OCI-M2 (cell line): ENCODE data around the gene CACNB2.
"Not testable (repeated sequence)": the region's sequence is repeated elsewhere in the genome, so short reads cannot be mapped to it uniquely, and the experiment has no call there.

Experiments used
- DNase-seq: peaks from one replicate; lab custom pipeline; 2025; ENCODE audit not compliant: unreplicated experiment; lab: John Stamatoyannopoulos, UW

Gene CACNB2

GRCh38 chr10:18438361-18439126, 298.3 kb downstream of the CACNB2 start:
- DNase-seq = no peak

GRCh38 chr10:18439601-18440000, 299.4 kb downstream of the CACNB2 start:
- no peak for DNase-seq

GRCh38 chr10:18445635-18446034, 305.4 kb downstream of the CACNB2 start:
- DNase-seq = not testable (repeated sequence)

GRCh38 chr10:18446205-18446604, 306.0 kb downstream of the CACNB2 start:
- DNase-seq = no peak

GRCh38 chr10:18449611-18450026, 309.4 kb downstream of the CACNB2 start:
- no peak for DNase-seq

GRCh38 chr10:18450298-18450697, 310.1 kb downstream of the CACNB2 start:
- no peak for DNase-seq

- DNase-seq = no peak
Observed at GRCh38 chr10:18455086-18455884, 315.1 kb downstream of the CACNB2 start.

GRCh38 chr10:18456984-18457383, 316.8 kb downstream of the CACNB2 start:
- DNase-seq = no peak

- no peak for DNase-seq
Observed at GRCh38 chr10:18460032-18460431, 319.8 kb downstream of the CACNB2 start.

- no peak for DNase-seq
Observed at GRCh38 chr10:18463673-18464211, 323.5 kb downstream of the CACNB2 start.

- no peak for DNase-seq
Observed at GRCh38 chr10:18469125-18469524, 328.9 kb downstream of the CACNB2 start.

GRCh38 chr10:18472977-18473376, 332.8 kb downstream of the CACNB2 start:
- no peak for DNase-seq

- no peak for DNase-seq
Observed at GRCh38 chr10:18473424-18474117, 333.3 kb downstream of the CACNB2 start.

GRCh38 chr10:18474118-18474455, 333.9 kb downstream of the CACNB2 start:
- DNase-seq = no peak

- DNase-seq = no peak
Observed at GRCh38 chr10:18476076-18476647, 335.9 kb downstream of the CACNB2 start.

GRCh38 chr10:18478354-18478753, 338.1 kb downstream of the CACNB2 start:
- DNase-seq = no peak

GRCh38 chr10:18479502-18479901, 339.3 kb downstream of the CACNB2 start:
- DNase-seq = no peak

GRCh38 chr10:18483516-18484186, 343.4 kb downstream of the CACNB2 start:
- DNase-seq = no peak

- DNase-seq = no peak
Observed at GRCh38 chr10:18486438-18486837, 346.2 kb downstream of the CACNB2 start.

GRCh38 chr10:18490755-18491154, 350.5 kb downstream of the CACNB2 start:
- DNase-seq = no peak
